D721Med (cell line): ENCODE measurements around the gene KLHL25.

ENCODE experiments used
- DNase-seq: peaks from one replicate; pipeline ENCODE4 v3.0.0; 2011; ENCODE audit warnings: low spot score; ENCODE audit not compliant: insufficient read length
- FAIRE-seq: peaks from 2 replicates; lab custom pipeline; 2011; peaks lifted over from hg19 to GRCh38; lab: Jason Lieb, UNC
- TF ChIP-seq, protein P1 (sequence below): IDR thresholded peaks from 2 replicates; pipeline ENCODE4 v1.5.1; 2012; ENCODE audit warnings: mild to moderate bottlenecking, control low read depth; ENCODE audit not compliant: insufficient read depth; ENCODE audit errors: missing control alignments

The KLHL25 gene

DNA sequence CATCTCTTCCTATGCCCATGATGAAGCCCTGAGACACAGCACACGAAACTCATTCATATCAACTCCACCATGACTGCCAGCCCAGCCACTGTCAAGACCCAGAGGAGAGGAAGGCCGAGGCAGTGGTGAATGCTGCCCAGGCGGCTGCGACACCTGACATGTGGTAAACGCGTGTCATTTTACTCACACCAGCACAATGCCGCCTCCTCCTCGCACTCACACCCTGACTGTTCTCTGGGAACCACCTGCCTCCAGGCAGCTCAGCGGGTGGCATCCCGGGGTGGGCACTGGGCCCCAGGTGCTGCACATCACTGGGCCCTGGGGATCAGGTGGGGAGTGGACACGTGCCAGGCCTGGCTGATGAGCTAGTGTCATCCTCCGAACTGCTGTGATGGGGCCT is 21.5 kb downstream of the KLHL25 start:
- TF ChIP-seq, protein P1, sequence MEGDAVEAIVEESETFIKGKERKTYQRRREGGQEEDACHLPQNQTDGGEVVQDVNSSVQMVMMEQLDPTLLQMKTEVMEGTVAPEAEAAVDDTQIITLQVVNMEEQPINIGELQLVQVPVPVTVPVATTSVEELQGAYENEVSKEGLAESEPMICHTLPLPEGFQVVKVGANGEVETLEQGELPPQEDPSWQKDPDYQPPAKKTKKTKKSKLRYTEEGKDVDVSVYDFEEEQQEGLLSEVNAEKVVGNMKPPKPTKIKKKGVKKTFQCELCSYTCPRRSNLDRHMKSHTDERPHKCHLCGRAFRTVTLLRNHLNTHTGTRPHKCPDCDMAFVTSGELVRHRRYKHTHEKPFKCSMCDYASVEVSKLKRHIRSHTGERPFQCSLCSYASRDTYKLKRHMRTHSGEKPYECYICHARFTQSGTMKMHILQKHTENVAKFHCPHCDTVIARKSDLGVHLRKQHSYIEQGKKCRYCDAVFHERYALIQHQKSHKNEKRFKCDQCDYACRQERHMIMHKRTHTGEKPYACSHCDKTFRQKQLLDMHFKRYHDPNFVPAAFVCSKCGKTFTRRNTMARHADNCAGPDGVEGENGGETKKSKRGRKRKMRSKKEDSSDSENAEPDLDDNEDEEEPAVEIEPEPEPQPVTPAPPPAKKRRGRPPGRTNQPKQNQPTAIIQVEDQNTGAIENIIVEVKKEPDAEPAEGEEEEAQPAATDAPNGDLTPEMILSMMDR, result no peak

DNA sequence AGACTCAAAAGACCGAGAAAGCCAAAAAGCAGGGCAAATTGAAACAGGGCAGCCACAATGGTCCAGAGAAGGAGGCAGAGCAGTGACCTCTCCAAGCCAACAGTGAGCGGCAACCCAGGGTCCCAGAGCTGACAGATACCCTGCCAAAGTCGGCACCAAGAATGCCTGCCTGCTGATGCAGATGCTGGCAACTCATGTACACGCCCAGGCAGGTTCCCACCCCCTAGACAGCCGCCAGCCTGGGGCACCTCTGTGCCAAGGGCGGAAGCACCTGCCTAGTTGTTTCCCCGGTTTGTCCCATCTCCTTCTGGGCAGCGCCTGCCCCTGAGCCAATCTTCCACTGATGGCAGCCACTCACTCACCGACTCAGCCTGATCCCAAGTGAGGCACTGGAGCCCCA is 22.1 kb downstream of the KLHL25 start:
- DNase-seq, result no peak
- no peak for FAIRE-seq
- TF ChIP-seq, protein P1, result no peak

More for the DNA sequence above, 21.5 kb downstream of the KLHL25 start:
- FAIRE-seq (no peak), DNase-seq (no peak)

DNA sequence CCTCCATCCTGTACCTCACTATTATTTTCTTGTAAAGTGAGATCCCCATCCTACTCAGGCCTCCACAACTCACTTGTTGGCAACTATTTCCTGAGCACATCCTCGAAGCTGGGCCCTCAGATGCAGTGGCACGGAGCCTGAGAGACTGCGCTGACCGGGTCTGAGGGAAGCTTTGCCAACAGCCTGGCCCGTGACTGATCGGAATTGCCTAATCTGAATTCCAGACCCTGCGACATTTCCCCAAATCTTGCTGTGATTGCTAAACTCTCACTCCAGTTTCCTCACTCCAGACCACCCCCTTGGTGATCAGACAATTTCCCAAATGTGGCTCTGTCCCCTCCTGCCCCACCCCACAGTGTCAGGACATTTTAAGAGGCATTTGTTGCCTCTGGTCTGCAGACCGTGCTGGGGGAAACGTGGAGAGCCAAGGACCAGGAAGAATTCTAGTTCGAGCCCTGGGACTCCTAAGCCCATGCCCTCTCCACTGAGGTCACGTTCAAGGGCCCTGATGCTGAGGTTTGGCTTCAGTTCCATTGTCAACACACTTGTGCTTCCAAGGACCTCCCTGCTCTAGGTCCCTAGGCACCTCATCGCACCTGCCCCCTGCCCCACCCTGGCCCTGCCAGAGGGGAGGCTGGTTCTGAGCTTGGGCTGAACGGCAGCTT is 22.8 kb downstream of the KLHL25 start:
- no peak for DNase-seq
- no peak for FAIRE-seq
- TF ChIP-seq, protein P1, result no peak

DNA sequence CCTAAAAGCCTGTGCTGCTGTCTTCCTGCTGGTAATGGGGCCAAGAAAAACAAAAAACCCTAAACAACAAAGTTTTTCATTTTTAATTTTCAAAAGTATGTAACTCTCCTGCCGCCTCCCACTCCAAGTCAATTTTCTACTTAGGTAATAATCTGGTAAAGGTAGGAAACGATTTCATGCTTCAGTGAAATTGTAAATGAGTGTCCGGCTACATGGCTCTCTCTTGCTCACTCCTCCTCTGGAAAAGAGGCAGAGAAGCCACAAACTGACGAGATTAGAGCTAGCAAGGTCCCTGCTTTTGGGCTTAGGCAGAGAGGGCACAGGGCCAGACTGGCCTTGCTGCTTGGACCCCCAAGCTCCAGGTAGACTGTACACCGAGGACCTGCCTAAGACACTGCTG is 23.5 kb downstream of the KLHL25 start:
- DNase-seq (no peak), FAIRE-seq (no peak)
- TF ChIP-seq, protein P1, result no peak

DNA sequence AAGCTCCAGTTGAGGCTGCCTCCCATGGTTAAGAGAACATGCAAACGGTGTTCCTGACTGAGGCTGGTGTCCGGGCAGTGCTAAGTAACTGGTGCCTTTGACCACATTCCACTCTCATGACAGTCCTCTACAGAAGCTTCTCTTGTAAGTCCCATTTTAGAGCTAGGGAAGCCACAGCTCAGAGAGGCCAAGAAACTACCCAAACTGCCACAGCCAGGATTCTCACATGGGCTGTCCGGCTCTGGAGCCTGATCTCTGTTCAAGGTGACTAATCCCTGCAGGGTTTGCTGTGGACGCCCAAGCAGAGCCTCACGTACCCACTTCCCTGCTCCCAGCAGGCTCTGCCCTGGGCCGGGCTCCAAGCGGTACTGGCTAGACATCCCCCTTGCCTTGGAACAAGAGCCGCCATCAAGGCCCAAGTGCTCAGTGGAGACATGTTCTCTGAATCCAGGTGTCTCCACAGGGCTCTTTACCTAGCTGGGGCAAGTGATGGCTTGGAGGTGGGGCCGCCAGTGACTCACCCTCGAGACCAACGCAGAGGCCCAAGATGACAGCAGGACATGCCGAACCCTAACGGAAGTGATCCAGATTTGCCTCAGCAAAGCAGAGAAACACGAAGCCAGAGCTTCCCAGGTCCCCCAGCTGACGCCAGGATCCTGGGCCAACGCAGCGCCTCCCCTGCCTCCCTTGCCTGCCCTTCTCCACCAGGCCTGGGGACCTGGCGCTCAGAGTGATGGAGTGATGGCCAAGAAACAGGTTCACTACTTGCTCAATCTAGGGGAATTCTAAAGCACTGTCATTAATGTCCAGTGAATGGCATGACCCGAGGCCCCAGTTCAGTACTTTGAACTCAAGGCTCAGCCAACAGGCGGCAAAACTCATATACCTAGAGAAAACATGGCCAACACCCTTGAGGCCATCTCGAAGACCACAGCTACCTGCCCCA is 24.4 kb downstream of the KLHL25 start:
- FAIRE-seq (no peak), DNase-seq (no peak)
- TF ChIP-seq, protein P1, result no peak

DNA sequence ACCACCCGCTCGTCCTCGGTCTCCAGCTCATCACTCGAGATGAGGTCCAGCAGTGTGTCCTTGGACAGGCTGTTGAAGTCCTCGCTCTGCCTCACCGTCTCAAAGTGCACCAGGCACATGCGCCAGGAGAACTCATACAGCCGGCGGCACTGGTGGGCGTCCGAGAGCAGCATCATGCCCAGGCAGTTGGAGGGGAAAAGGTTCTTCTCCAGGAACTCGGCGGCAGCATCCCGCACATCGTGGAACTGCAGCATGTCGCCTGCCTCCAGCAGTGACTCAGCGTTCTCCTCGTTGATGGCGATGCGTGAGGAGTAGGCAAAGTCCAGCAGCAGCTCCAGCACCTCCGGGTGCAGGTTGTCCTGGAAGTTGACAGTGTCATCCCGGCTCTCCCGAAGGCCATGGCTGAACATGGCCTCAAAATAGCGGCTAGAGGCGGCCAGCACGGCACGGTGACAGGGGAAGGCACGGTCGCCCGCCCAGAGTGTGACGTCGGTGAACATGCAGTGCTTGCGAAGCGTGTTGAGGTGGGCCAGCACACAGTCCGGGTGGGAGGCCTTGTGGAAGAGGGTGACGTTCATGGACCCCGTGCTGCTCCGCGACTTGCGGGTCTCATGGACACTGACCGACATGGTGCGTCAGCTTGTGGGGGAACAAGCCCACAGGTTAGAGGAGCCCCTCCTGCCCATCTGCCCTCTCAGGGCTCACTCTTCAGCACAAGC is 25.4 kb downstream of the KLHL25 start:
- TF ChIP-seq, protein P1, result no peak
- FAIRE-seq (no peak), DNase-seq (no peak)
